Chondrocyte (in vitro differentiated cells): ENCODE measurements around the gene MNX1. TPM values are rescaled to one million over a fixed set of nuclear protein-coding genes. Genes with fewer than 3 reads are reported as not detected.

ENCODE experiments used
- DNase-seq: peaks from one replicate; pipeline ENCODE4 v3.0.0; 2021; ENCODE audit warnings: mixed read lengths, low spot score
- H3K27ac Mint-ChIP-seq: one replicate; pipeline ENCODE4 v1.8.0; 2021; ENCODE audit warnings: mild to moderate bottlenecking, moderate library complexity, mixed read lengths; ENCODE audit not compliant: unreplicated experiment
- H3K27me3 Mint-ChIP-seq: 2 replicates; pipeline ENCODE4 v1.8.0; 2021; ENCODE audit warnings: low read depth, mixed read lengths
- H3K36me3 Mint-ChIP-seq: 2 replicates; pipeline ENCODE4 v1.8.0; 2021; ENCODE audit warnings: low read depth, mixed read lengths
- H3K4me1 Mint-ChIP-seq: 2 replicates; pipeline ENCODE4 v1.8.0; 2021; ENCODE audit warnings: low read depth, mild to moderate bottlenecking, mixed read lengths
- H3K4me3 Mint-ChIP-seq: one replicate; pipeline ENCODE4 v1.8.0; 2021; ENCODE audit warnings: mild to moderate bottlenecking, moderate library complexity, mixed read lengths; ENCODE audit not compliant: unreplicated experiment
- H3K9me3 Mint-ChIP-seq: 2 replicates; pipeline ENCODE4 v1.8.0; 2021; ENCODE audit warnings: low read depth, mixed read lengths
- CTCF ChIP-seq: fragments of 200-600 bp; sonication (generic); IDR thresholded peaks from 2 replicates; pipeline ENCODE4 v1.5.0; 2021; ENCODE audit warnings: antibody characterized with exemption, mild to moderate bottlenecking, moderate library complexity
- total RNA-seq: library from RNA; stranded (reverse); gene quantifications from 3 replicates; pipeline ENCODE4 v1.2.1, GENCODE V29; 2021

The MNX1 gene
- total RNA-seq, 1 donor from 2014 or later, result not detected

DNA sequence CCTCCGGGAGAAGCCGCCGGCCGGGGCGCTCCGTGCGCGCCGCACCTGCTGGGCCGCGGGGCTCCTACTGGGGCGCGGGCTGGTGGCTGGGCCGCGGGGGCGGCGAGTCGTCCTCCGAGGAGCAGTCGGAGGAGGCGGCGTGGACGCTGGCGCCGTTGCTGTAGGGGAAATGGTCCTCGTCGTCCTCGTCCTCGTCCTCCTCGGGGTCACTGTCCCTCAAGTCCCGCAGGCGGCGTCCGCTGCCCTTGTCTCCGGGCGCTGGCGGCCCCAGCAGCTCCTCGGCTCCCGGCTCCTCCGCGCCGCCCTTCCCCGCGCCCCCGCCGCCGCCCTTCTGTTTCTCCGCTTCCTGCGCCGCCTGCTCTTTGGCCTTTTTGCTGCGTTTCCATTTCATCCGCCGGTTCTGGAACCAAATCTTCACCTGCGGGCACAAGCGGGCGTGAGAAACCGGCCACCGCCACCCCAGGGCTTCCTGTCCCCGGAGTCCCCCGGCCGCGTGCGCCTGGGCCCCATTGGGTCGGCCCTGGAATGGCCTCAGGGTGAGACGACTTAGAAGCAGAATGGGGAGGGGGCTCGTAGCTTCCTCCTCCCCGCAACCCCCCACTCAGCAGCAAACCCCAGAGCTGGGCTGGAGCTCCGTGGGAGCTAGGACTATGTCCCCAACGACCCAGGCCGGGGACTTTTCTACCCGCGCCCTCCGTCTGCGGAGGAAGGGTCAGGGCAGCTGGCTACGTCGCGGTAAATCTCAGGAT, 4.8 kb downstream of the MNX1 start:
- H3K9me3 Mint-ChIP-seq, result no peaks in the 10 kb centered on the region
- TF ChIP-seq CTCF, result no peak
- H3K36me3 Mint-ChIP-seq, result peaks cover 2% of the 10 kb centered on the region
- H3K4me1 Mint-ChIP-seq, result peaks cover 19% of the 10 kb centered on the region
- H3K27me3 Mint-ChIP-seq, result peaks cover 62% of the 10 kb centered on the region
- no peak for DNase-seq
- H3K4me3 Mint-ChIP-seq, result no peak overlapping the region
- no peak overlapping the region for H3K27ac Mint-ChIP-seq

GRCh38 chr7:157004521-157005455, 5.7 kb downstream of the MNX1 start:
- H3K4me3 Mint-ChIP-seq, result no peak overlapping the region
- H3K27ac Mint-ChIP-seq, result no peak overlapping the region
- H3K27me3 Mint-ChIP-seq, result peaks cover 65% of the 10 kb centered on the region
- H3K4me1 Mint-ChIP-seq, result peaks cover 23% of the 10 kb centered on the region
- H3K36me3 Mint-ChIP-seq, result peaks cover 2% of the 10 kb centered on the region
- DNase-seq, result no peak
- no peaks in the 10 kb centered on the region for H3K9me3 Mint-ChIP-seq
- no peak for TF ChIP-seq CTCF

GRCh38 chr7:157003756-157004520, 6.5 kb downstream of the MNX1 start:
- H3K4me3 Mint-ChIP-seq, result no peak overlapping the region
- peaks cover 65% of the 10 kb centered on the region for H3K27me3 Mint-ChIP-seq
- no peak for DNase-seq
- no peak overlapping the region for H3K27ac Mint-ChIP-seq
- no peak for TF ChIP-seq CTCF
- peaks cover 2% of the 10 kb centered on the region for H3K36me3 Mint-ChIP-seq
- H3K9me3 Mint-ChIP-seq, result no peaks in the 10 kb centered on the region
- peaks cover 19% of the 10 kb centered on the region for H3K4me1 Mint-ChIP-seq

GRCh38 chr7:157003445-157003755, 7.1 kb downstream of the MNX1 start:
- H3K27me3 Mint-ChIP-seq, result peaks cover 67% of the 10 kb centered on the region
- no peak overlapping the region for H3K27ac Mint-ChIP-seq
- no peak for TF ChIP-seq CTCF
- DNase-seq, result no peak
- no peak overlapping the region for H3K4me3 Mint-ChIP-seq
- H3K9me3 Mint-ChIP-seq, result no peaks in the 10 kb centered on the region
- H3K4me1 Mint-ChIP-seq, result peaks cover 19% of the 10 kb centered on the region
- peaks cover 2% of the 10 kb centered on the region for H3K36me3 Mint-ChIP-seq
